GM12865 (cell line): ENCODE results near the gene SEMA3G.

Experiments
- DNase-seq: peaks from one replicate; pipeline ENCODE4 v3.0.0; 2010; ENCODE audit warnings: low read depth
- H3K4me3 ChIP-seq: 2 replicates; pipeline ENCODE4 v1.5.1; 2011; ENCODE audit warnings: mild to moderate bottlenecking, low read depth, low read length, control low read depth
- TF ChIP-seq, protein P1 (sequence below): IDR thresholded peaks from 2 replicates; pipeline ENCODE4 v1.5.1; 2011; ENCODE audit warnings: low read length, control low read depth, low read depth, inconsistent platforms; ENCODE audit not compliant: insufficient read depth; ENCODE audit errors: missing control alignments

SEMA3G gene

DNA sequence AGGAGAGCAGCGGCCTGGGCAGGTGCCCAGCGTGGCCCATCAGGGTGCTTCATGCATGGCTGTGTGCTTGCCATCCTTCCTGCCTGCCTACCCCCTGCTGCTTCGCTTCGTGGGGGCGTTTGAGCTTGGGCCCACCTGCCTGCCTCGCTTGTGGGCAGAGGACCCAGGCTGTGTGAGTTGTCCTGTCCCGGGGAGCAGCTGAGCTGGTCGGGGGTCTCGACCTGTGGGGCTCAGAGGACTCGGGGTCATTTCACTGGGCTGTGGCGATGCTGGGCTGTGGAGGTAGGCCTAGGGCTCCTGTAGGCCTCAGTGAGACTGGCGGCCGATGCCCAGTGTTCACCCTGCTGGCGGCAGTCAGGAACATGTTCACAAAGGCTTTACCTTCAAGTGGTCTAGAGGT, 38.2 kb upstream of the SEMA3G start:
- H3K4me3 ChIP-seq: no peak overlapping the region
- no peak for DNase-seq
- TF ChIP-seq, protein P1, sequence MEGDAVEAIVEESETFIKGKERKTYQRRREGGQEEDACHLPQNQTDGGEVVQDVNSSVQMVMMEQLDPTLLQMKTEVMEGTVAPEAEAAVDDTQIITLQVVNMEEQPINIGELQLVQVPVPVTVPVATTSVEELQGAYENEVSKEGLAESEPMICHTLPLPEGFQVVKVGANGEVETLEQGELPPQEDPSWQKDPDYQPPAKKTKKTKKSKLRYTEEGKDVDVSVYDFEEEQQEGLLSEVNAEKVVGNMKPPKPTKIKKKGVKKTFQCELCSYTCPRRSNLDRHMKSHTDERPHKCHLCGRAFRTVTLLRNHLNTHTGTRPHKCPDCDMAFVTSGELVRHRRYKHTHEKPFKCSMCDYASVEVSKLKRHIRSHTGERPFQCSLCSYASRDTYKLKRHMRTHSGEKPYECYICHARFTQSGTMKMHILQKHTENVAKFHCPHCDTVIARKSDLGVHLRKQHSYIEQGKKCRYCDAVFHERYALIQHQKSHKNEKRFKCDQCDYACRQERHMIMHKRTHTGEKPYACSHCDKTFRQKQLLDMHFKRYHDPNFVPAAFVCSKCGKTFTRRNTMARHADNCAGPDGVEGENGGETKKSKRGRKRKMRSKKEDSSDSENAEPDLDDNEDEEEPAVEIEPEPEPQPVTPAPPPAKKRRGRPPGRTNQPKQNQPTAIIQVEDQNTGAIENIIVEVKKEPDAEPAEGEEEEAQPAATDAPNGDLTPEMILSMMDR: no peak

DNA sequence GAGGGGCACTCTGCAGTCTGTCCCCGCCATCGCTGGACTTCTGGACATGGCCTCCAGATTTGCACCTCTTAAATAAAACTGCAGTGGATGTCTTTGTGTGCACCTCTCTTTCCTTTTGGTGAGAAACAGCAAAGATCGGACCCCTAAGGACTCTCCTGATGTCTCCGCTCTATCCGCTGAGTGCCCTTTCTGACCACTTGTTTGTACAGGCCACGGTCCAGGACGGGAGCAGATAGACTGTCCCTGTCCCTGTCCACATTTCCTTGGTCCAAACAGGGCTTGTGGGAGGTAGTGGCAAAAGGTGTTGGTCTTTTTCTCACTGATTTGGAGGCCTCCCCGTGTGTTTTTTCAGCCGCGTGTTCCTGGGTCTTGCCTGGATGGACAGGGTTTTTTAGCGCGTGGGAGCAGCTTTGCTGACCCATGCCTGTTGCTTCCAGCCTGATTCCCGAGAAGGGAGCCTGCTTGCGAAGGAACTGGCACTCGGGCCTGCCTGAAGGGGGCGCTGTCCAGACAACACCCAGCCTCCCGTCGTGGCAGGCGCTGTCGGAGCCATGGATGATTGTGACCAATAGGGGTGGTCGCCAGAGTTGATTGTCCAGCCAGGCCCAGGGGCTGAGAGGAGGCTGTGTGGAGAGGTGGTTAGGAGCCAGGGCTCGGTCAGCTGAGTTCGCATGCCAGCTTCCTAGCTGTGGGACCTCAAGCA, 37.1 kb upstream of the SEMA3G start:
- no peak for DNase-seq
- TF ChIP-seq, protein P1: peak; percentile 38
- H3K4me3 ChIP-seq: no peak overlapping the region

DNA sequence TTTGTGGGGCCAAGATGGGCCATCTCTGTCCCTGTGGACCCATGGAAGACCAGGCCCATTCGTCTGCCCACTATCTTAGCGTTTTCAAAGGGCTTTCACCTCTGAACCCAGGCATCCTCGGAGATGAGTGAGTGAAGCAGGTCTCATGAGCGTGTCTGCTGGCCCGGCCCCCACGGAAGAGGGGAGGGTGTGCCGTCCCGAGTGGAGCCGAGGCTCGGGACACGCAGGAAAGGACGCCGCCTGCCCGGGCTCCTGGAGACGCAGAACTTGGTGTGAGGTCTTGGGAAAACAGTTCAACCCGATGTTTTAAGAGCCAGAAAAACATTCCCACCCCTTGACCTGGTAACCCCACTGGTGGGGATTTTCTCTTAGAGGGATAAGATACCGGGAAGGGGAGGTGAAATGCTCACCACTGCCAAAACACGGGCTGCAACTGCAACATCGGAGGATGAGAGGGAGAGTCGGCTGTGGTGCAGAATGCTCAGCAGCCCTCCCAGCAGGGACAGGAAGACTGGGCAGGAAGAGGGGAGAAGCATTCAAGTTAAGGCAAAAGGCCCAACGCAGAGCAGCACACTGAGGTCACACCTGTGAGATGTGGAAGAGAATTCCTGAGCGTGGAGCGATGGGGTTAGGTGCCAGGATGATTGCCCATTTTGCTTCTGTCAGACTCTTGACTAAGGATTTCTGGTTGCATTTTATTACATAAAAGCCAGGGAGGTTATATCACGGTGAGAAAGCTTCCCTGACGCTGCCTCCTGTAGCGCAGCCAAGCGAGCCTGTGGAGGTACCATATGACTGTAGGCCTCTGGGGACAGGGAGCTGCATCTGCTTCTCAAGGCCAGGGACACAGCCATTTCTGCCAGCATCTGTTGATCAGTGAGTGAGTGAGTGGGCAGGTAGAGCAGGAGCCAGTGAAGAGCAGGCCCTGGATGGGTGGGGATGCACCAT, 36.1 kb upstream of the SEMA3G start:
- no peak for DNase-seq
- TF ChIP-seq, protein P1: no peak
- no peak overlapping the region for H3K4me3 ChIP-seq

DNA sequence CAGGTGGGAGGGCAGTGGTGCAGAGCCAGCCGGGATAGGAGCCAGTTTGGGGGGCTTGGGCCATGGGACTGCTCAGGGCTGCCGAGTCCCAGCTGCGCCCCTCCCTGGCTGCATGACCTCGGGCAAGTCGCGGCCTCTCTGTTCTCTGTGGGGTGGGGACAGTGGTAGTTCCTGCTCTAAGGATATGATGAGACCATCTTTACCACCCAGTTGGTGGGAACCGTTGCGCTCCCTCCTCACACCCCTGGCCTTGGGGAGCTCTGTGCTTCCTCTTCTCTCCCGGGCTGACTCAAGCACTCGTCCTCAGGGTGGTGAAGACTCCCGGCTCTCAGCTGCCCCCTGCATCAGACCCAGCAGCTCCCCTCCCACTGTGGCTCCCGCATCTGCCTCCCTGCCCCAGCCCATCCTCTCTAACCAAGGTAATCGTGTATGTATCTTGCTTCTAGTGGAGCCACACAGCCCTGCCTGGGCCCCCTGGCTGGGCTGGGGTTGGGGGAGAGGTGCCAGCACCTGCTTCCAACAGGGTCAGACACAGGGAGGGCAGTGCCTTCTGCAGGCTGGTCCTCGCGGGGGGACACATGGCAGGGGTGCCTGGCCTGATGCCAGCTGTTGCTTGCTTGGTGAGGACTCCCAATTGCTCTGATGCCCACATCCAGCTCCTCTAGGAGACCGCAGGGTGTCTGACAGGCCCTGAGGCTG, 35.1 kb upstream of the SEMA3G start:
- no peak for DNase-seq
- TF ChIP-seq, protein P1: no peak
- no peak overlapping the region for H3K4me3 ChIP-seq

DNA sequence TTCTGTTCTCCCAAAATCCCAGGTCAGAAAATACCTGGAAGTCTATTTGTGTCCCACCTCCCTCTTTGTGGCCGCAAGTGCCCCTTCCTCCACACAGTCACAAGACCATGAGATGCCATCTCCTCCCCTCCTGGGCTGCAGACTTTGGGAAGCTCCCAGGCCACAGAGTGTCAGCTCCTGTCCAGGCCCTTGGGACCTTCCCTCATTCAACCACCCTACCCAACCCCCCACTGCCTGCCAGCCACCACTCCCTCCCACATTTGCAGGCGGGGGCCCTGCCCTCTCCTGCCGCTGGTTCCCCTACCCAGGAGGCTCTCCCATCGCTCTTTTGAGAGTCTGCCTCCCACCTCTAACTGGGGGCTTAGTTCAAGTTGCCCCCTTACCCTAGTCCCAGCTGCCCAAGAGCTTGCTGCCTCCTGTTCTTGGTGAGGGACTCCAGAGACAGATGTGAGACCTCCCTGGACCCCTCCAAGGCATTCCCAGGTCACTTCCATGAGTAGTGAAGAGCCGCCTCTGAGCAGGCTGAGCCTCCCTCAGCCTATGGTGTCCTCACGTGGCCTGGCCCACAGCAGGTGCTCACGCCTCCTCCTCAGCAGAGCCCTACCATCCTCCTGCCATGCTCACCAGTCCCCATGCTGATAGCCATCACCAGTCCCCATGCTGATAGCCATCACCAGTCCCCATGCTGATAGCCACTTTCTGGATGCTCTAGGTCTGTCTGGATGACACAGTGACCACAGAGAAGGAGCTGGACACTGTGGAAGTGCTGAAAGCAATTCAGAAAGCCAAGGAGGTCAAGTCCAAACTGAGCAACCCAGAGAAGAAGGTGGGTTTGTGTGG, 34.4 kb upstream of the SEMA3G start:
- no peak overlapping the region for H3K4me3 ChIP-seq
- no peak for DNase-seq
- TF ChIP-seq, protein P1: no peak

DNA sequence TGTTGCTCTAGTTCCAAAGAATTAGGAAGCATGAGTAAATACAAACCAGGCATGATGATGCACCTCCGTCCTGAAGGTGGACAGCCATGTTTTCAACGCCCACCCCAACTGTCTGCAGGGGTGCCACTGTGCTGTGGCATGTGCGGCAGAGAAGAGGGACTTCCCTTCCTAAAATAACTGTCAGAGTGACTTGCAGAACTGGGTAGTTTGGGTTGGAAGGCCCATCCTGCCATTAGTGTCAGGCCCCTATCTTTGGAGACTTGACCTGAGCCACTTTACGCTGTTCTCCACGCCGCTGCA, 32.8 kb upstream of the SEMA3G start:
- DNase-seq: no peak
- H3K4me3 ChIP-seq: no peak overlapping the region
- TF ChIP-seq, protein P1: no peak
